Peyer's patch (tissue), 4 donors: Measurements from ENCODE around the gene BRIP1.

ENCODE experiments used
- CTCF ChIP-seq, 6 experiments: fragments of 450-650 bp in 4 of 6; fragments of 200-600 bp in 2 of 6; sonication (generic) in 1 of 6; IDR thresholded peaks; one replicate each; pipeline ENCODE4 v1.5.1; 2017 to 2019; ENCODE audit warnings: antibody characterized with exemption in 6 of 6, mild to moderate bottlenecking in 3 of 6, moderate library complexity in 1 of 6
- POLR2A ChIP-seq, 2 donors: fragments of 450-650 bp; IDR thresholded peaks; one replicate each; pipeline ENCODE4 v1.5.1; 2017; ENCODE audit warnings: antibody characterized with exemption in 2 of 2, mild to moderate bottlenecking in 2 of 2, moderate library complexity in 2 of 2

- TF ChIP-seq POLR2A (IDR thresholded peaks at IDR 0.05) (no peak), CTCF (IDR thresholded peaks at IDR 0.05) (no peak)
Measured at GRCh38 chr17:61770043-61770442, 93.3 kb downstream of the BRIP1 start.
